Stomach (tissue), 4 donors: Measurements from ENCODE around the gene BACE2.

Experiments
- POLR2A ChIP-seq, 4 donors: fragments of 450-650 bp; IDR thresholded peaks; one replicate each; pipeline ENCODE4 v1.6.1; 2016; ENCODE audit warnings: antibody characterized with exemption in 4 of 4, control low read depth in 2 of 4, mild to moderate bottlenecking in 1 of 4, moderate library complexity in 1 of 4
- TF ChIP-seq, protein P1 (sequence below), 7 experiments: fragments of 450-650 bp in 4 of 7; fragments of 200-600 bp in 3 of 7; sonication (generic) in 3 of 7; IDR thresholded peaks; one replicate each; pipeline ENCODE4 v1.5.1; 2016 to 2019; ENCODE audit warnings: antibody characterized with exemption in 7 of 7, control low read depth in 2 of 7, mild to moderate bottlenecking in 1 of 7

DNA sequence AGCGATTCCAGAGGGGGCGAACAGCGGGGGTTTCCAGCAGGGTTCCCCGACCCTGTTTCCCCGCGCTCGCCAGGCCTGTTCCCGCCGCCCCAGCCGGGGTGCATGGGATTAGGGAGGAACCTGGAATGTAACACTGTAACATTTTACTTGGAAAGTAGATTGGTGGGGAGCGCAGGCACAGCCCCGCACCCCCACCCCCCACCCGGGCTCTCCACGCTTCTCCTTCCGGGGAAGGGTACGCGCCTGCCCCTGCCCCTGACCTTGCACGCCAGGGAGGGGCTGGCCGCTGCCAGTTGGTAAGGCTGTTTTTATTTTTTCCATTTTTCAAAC, 149.1 kb downstream of the BACE2 start:
- TF ChIP-seq, protein P1, sequence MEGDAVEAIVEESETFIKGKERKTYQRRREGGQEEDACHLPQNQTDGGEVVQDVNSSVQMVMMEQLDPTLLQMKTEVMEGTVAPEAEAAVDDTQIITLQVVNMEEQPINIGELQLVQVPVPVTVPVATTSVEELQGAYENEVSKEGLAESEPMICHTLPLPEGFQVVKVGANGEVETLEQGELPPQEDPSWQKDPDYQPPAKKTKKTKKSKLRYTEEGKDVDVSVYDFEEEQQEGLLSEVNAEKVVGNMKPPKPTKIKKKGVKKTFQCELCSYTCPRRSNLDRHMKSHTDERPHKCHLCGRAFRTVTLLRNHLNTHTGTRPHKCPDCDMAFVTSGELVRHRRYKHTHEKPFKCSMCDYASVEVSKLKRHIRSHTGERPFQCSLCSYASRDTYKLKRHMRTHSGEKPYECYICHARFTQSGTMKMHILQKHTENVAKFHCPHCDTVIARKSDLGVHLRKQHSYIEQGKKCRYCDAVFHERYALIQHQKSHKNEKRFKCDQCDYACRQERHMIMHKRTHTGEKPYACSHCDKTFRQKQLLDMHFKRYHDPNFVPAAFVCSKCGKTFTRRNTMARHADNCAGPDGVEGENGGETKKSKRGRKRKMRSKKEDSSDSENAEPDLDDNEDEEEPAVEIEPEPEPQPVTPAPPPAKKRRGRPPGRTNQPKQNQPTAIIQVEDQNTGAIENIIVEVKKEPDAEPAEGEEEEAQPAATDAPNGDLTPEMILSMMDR (IDR thresholded peaks at IDR 0.05): no peak
- no peak for TF ChIP-seq POLR2A (IDR thresholded peaks at IDR 0.05)
